NCI-H2107 treated with DMSO at 0.1 percent for 48 hours (cell line): ENCODE measurements around the gene RIPK3.
"Not testable (repeated sequence)": the region's sequence is repeated elsewhere in the genome, so short reads cannot be mapped to it uniquely, and the experiment has no call there.

ENCODE experiments used
- DNase-seq: peaks from one replicate; lab custom pipeline; 2025; ENCODE audit not compliant: unreplicated experiment; lab: John Stamatoyannopoulos, UW

RIPK3 gene

DNA sequence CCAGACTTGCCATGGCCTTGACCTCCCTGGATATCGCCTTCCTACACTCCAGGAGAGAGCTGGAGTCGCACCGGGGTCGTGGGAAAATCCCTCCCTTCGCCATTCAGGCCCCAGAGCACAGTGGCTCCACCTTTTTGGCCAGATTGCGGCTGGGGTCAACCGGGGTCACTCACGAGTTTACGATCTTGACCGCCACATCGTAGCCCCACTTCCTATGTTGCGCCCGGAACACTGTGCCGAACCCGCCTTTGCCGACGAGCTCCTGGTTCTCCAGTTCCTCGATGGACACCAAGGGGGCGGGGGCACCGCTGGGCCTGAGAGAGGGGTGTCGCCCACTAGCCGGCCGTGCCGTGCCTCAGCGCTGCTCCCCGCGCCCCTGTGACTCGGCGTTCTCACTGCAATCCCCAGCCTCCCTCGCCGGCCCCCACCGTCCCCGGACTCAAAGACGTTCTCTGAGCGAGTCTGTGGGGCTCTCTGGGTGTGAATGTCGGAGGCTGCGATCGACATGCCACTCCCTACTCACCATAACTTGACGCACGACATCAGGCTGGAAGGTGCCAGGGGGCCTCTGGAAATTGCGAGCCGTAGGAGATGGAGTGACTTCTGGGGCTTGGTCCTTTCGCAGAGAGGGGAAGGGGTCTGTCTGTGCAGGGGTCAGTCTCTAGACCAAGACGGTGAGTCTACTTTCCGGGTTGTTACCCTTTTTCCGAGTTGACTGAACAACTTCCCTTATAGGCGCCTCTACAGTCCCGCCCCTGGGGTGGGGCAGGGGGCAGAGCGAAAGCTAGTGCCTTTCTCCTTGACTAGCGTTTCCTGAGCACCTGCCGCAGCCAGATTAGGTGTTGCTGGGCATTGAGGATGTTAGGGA lies at the start of gene RIPK3:
RIPK3 (minus strand) TSS at position 708 of the 868 bp plus-strand sequence; CDS start at position 543, 165 bp downstream.
- no peak for DNase-seq

DNA sequence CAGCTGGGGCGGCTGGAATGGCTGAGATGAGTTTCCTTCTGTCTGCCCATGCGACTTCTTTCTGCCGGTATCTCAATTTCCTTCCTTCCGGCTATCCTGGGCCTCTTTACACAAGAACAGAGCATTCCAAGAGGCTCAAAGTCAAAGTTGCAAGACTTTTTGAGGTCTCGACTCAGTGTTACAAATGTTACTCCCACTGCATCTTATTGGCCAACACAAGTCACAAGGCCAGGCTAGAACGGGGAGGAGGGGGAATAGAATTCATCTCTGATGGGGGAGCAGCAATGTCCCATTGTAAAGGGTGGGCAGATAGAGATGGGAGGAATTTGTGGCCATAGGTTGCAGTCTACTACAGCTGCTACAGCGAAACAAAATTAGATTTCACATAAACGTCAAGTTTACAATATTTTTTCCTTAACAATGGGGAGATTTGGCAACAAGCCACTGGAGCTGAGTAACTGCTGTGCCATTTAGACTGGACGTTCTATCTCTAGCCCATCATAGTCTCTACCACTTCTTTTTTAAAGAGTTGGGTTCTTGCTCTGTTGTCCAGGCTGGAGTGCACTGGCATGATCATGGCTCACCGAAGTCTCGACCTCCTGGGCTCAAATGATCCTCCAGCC lies 49.5 kb upstream of the RIPK3 start:
- DNase-seq, result no peak

DNA sequence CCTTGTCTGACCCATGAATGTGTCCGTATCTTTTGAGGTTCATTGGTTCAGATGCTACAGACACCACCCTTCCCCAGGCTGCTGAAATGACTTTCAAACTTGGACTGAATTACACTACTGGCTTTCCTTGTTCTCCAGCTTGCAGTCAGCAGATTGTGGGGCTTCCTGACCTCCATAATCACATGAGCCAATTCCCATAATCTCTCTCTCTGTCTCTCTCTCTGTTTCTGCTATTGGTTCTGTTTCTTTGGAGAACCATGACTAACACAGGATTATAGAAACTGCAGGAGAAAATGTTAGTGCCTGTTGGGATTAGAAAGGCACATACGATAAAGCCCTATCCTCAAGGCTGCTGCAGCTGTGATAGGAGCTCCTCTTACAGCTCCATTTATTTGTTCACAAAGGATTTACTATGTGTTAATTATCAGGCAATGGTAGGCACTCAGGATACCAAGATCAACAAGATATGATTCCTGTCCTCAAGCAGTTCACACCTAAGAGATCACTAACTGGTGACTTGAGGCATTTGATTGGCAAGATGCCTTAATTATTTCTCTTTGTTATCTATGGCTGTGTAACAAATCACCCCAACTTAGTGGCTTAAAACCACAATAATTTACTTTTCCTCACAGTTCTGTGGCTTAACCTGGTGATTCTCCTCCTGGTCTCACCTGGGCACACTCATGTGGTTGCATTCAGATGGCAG lies 48.8 kb upstream of the RIPK3 start:
- DNase-seq, result no peak

DNA sequence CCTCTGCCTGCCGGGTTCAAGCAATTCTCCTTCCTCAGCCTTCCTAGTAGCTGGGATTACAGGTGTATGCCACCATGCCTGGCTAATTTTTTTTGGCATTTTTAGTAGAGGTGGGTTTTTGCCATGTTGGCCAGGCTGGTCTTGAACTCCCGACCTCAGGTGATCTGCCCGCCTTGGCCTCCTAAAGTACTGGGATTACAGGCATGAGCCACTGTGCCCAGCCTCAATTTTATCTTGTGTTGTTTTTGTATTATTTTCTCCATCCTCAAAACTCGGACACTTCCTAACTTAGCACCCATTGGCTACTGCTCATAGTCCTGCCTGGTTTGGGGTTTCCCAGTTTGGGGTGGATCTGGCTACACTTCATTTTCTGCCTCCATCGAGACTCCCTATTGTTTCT lies 47.8 kb upstream of the RIPK3 start:
- DNase-seq, result not testable (repeated sequence)

DNA sequence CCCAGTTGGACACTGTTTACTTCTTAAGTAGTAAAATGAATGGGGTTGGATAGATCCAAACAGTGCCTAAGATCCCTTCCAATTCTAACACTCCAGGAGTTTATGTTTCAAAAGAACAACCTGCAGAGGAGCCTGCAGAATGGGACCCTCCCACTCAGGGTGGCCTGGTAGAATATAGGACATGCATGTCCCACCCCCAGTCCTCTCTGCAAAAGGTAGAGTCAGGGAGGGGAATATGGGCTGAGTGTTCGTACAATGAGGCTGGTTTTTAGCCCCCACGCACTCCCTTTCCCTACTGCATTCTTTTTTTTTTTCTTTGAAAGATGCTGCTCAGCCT lies 47.2 kb upstream of the RIPK3 start:
- DNase-seq, result no peak

DNA sequence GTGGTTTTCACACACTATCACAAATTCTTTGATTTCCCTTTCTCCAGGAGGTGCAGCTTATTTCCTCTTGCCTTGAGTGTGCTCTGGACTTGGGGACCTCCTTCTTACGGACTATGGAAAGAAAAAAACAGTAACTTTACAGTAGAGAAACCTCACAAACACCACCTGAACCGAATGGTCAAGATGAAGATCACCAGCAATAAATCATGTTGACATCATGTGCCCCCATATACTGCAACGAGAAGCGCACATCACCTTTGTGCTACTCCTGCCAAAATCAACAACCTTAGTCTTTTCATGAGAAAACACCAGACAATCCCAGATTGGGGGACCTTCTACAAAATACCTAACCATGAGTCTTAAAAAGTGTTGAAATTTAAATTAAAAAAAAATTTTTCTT lies 45.7 kb upstream of the RIPK3 start:
- no peak for DNase-seq

DNA sequence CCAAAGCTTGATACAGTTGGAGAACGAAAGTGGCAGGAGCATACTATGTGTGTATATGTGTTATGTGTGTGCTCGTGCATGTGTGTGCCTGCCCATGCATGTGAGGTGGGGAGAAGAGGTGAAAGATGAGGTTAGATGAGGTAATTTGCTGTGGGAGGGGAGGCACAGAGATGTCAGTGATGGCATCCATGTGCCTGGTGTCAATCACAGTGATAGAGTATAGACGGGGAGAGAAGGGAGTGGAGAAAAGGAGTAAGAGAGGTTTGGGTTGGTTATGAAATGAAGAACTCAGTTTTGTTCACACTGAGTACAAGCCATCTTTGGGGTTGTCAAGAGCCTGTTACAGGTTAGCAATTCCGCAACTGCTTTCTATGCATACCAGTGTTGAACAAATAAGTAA lies 44.4 kb upstream of the RIPK3 start:
- no peak for DNase-seq

DNA sequence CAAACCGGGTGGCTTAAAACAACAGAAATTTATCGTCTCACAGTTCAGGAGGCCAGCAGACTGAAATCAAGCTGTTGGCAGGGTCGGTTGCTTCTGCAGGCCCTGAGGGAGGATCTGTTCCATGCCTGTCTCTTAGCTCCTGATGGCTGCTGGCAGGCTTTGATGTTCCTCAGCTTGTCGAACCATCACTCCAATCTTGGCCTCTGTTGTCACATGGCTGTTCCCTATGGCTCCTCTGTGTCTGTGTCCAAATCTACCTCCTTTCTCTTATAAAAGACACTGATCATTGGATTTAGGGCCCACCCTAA lies 42.2 kb upstream of the RIPK3 start:
- DNase-seq, result no peak

DNA sequence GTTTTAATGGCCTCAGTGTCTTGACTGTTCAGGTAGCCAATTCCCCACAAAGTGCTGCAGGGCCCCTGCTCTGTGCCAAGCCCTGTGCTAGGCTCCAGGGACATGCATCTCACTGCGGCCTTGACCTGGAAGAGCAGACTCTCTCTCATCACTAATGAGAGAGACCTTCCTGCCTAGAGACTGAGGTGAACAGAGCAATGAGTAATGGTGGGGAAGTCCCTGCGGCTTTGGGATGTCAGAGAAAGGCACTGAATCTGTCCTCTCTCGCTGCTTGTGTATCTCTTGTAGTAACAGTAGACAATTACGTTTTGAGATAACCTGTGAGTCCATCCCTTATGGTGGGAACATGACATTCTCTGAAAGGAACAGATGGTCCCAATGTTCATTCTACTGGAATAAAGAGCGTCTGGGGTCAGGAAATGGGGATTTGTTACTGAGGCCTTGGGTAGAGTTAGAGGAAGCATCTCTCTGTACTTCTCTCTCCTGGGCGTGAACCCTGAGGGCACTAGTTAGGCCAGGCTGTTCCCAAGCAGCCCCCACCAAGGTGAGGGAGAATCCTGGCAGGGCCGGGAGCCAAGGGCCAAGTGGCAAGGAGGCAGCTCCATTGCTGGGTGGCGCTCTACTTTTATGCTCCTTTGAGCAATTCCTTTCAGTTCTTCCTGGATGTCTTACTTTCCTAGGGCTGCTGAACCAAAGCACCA lies 41.7 kb upstream of the RIPK3 start:
- no peak for DNase-seq

DNA sequence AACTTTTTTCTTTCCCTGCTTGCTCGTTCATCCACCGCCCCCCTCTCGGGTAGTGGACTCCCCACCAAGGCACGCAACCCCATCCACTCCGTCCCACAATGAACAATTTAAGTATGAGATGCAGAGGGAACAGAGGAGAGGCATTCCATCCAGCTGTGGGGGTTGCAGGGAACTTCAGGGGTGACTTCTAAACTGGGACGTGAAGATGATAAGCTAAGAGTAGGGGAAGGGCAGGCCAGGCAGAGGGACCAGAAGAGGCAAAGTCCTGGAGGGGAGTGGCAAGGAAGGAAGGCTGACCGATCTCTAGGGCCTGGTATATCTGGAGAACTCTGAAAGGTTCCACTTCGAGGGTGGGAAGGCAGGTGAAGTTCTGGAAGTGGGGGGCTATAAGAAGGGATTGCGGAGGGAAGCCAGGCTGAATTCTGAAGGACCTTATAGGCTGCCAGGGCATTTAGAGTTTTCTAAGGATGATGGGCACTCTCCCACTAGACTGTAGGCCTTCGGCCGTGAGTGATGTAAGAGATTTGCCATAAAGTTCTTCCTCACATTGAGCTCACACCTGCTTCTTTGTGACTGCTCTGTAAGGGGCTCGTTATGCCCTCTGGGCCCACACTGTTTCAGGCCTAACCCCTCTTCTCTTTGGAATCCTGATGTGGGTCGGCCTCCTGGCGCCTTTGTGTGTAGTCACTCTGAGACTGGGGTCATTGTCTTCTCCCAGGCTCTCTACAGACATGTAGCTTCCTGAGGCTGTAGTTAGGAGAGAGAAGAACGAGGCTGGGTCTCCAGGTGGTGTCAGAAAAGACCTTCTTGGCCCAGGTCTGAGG lies 40.3 kb upstream of the RIPK3 start:
- DNase-seq, result no peak

DNA sequence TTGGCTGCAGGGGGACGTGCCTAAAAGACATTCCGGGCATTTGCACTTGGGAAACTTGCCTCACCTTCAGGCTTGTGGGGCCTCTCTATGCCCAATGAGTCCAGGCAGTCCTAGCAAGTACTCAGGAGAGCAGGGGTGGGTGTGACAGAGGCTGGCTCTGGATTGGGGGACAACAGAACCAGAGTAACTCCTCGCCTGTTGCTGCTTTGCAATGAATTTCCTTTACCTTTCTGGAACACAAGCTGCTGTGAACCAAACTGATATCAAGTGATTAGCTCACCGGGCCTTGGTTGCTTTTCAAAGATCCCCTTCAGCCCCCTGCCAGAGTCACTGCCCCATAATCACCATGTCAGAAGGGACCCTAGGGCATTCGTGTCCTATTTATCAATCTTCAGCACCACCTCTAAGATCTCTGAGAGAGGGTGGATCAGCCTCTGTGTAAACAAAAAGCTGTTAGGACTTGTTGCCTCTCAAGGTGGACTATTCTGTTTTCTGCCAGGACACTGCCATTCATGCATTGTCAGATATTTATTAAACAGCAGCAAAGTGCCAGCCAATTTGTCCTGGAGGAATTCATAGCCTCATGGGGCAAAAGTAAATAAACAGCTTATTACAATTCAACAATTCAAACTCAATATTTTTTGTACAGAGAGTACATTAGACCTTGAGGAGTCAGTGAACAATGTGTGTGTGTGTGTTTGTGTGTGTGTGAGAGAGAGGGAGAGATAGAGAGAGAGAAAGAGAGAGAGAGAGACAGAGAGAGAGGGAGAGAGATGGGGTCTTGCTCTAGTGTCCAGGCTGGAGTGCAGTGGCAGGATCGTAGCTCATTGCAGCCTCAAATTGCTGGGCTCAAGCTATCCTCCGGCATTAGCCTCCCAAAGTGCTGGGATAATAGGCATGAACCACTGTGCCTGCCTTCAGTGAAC lies 39.5 kb upstream of the RIPK3 start:
- no peak for DNase-seq

DNA sequence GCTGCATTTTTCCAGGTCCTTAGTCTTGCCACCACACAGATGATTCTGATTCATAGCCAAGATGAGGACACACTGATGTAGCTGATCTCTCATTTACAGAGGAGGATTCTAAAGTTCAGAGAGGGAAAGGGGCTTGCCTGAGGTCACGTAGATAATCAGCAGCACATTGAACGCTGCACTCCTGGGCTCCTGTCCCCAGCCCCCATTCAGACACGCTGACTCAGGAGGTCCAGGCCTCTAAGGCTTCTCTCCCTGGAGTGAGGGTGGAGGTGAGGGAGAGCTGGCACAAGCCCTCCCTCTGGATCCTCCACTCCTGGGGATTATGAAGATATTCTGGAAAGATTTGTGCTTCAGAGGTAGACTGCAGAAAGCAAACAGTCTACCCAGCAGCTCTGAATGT lies 38.5 kb upstream of the RIPK3 start:
- no peak for DNase-seq

DNA sequence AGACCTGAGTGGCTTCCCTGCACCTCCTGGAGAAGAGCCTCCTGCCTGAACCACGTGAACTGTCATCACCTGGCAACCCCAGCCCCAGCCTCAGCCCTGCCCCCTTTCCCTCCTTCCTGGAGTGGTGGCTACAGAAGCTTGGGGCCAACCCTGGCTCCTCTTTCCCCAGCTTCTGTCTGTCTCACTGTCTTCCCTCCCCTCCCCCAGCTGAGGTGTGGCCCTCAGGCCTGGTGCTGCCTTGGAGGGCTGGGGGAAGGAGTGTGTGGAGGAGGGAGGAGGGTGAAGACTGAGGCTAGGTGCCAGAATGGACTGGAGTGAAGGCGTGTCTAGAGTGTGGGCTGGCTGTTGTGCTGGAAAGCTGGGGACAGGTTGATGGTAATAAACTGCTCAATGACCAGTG lies 37.9 kb upstream of the RIPK3 start:
- DNase-seq, result no peak

DNA sequence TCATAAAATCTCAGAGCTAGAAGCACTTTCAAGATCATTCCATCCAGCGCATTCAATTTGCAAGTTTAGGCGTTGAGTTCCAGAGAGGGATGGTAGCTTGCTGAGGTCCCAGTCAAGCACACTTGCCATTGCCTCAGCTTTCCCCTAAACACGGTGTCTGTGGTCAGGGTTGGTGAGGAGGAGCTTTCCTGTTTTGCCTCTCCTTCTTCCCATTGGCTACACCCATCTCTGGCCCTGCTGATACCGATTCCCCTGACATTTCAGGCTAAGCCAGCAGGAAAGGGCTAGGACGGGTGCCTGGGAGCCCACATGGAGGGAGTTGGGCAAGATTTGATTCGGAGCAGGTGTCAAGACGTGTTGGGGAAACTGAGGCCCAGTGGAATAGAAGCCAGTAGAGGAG lies 37.3 kb upstream of the RIPK3 start:
- no peak for DNase-seq

DNA sequence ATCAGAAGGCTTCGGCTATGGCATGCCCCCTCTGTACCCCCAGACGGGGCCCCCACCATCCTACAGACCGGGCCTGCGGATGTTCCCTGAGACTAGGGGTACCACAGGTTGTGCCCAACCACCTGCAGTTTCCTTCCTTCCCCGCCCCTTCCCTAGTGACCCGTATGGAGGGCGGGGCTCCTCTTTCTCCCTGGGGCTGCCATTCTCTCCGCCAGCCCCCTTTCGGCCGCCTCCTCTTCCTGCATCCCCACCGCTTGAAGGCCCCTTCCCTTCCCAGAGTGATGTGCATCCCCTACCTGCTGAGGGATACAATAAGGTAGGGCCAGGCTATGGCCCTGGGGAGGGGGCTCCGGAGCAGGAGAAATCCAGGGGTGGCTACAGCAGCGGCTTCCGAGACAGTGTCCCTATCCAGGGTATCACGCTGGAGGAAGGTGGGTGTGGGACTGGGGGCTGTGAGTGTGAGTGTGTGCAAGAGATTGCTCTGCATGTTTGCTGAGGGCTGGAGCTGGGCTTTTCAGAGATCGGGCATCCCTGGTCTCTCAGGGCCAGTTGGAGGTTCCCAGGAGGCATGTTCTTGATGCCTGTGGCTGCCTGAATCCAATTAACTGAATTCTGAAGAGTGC lies 36.8 kb upstream of the RIPK3 start:
- no peak for DNase-seq

DNA sequence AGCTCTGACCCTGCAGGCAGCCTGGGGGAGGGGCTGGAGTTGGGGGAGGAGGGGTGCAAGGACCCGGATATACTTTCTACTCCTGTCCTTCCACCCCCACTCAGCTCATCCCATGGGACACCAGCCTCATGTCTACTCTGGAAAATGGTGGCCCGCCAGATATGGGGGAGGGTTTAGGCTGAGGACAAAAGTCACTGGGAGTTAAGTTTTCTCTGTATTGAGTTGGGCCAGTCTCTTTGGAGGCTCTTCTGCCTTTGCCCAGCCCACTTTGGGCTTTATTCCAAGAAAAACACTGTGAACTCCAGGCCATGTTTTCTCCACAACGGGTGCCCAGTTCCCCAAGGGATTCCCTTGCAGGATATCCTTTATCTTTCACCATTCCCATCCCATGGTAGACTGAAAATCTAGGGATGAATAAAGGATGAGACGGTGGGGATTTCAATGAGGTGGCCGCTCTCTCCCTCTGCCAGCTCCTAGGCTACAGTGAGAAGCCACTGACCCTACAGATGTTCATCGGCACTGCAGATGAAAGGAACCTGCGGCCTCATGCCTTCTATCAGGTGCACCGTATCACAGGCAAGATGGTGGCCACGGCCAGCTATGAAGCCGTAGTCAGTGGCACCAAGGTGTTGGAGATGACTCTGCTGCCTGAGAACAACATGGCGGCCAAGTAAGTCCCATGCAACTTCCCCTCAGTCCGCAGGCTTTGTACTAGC lies 33.1 kb upstream of the RIPK3 start:
- DNase-seq, result no peak

DNA sequence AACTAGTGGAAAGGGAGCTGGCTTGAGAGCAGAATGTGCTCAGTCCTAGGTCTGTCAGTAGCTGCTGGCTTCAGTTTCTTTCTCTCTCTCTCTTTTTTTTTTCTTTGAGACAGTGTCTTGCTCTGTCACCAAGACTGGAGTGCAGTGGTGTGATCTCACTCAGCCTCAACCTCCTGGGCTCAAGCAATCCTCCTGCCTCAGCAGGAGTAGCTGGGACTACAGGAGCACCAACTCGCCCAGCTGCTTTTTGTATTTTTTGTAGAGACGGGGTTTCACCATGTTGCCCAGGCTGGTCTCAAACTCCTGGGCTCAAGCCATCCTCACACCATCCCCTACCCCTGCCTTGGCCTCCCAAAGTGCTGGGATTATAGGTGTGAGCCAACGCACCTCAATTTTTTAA lies 31.8 kb upstream of the RIPK3 start:
- not testable (repeated sequence) for DNase-seq

DNA sequence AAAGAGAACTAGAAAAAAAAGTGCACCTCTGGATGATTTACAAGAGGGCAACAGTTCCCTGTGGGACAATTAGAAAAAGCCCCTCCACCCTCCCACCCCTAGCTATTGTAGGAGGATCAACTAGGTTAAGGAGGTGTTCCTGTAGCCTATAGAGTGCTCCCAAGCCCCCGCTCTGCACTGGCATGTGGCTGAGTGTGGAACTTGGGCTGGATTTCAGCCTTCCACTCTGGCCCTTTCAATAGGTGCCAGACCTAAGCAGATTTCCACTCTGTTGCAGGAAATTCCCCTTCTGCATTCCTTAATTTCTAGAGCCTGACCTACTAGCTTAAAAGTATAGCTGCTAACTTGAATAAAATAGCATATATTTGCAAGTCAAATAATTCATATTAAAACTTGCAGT lies 31.0 kb upstream of the RIPK3 start:
- DNase-seq, result no peak
